Choroid plexus epithelial cell (primary cell): Measurements from ENCODE around the gene MRFAP1L1.
A peak's percentile ranks its signal among the peaks of the same experiment; 100 is the strongest.

Experiments used
- DNase-seq: peaks from one replicate; pipeline ENCODE4 v3.0.0-alpha.2; 2010; ENCODE audit warnings: low read depth
- H3K4me3 ChIP-seq: 2 replicates; pipeline ENCODE4 v1.5.1; 2011; ENCODE audit warnings: low read depth, mild to moderate bottlenecking, control low read depth, low read length, moderate library complexity
- CTCF ChIP-seq: conservative IDR thresholded peaks from 2 replicates; pipeline ENCODE4 v1.5.1; 2011; ENCODE audit warnings: low read depth, mild to moderate bottlenecking, control low read depth, inconsistent platforms, low read length, moderate library complexity

MRFAP1L1 gene

GRCh38 chr4:6720202-6720699 lies 10.6 kb upstream of the MRFAP1L1 start:
- peak; percentile 78 for DNase-seq
- H3K4me3 ChIP-seq, result no peak overlapping the region
- TF ChIP-seq CTCF, result peak; percentile 98

GRCh38 chr4:6719611-6720179 lies 10.0 kb upstream of the MRFAP1L1 start:
- no peak for TF ChIP-seq CTCF
- H3K4me3 ChIP-seq, result no peak overlapping the region
- DNase-seq, result no peak

- TF ChIP-seq CTCF, result no peak
- no peak for DNase-seq
- H3K4me3 ChIP-seq, result no peak overlapping the region
Measured at GRCh38 chr4:6718932-6719610, 9.4 kb upstream of the MRFAP1L1 start.

GRCh38 chr4:6716958-6717655 lies 7.4 kb upstream of the MRFAP1L1 start:
- TF ChIP-seq CTCF, result no peak
- no peak for DNase-seq
- peak overlapping the region; percentile 88 for H3K4me3 ChIP-seq

- H3K4me3 ChIP-seq, result peak within 1 kb of the TSS; percentile 88
- DNase-seq, result peak; percentile 94
Measured at GRCh38 chr4:6716018-6716911, 6.6 kb upstream of the MRFAP1L1 start, which contains the start of gene BLOC1S4. Gene BLOC1S4, plus strand, starts transcription at chr4:6716174. Its CDS starts 36 bp downstream, at chr4:6716210.

More at GRCh38 chr4:6716018-6716911, 6.6 kb upstream of the MRFAP1L1 start, which contains the start of gene BLOC1S4:
- TF ChIP-seq CTCF, result no peak
